GM19452 (cell line): Measurements from ENCODE around the gene SLC9A9.

ENCODE experiments used
- ATAC-seq: cut with Tn5 transposase; IDR thresholded peaks from one replicate; pipeline ENCODE4 v1.9.1; 2021; ENCODE audit not compliant: unreplicated experiment

Gene SLC9A9

GRCh38 chr3:143653935-143654334 lies 194.3 kb downstream of the SLC9A9 start:
- ATAC-seq, result no peak

GRCh38 chr3:143653493-143653892 lies 194.8 kb downstream of the SLC9A9 start:
- no peak for ATAC-seq

GRCh38 chr3:143652118-143652517 lies 196.2 kb downstream of the SLC9A9 start:
- ATAC-seq, result no peak

- ATAC-seq, result no peak
Observed at GRCh38 chr3:143650827-143651226, 197.4 kb downstream of the SLC9A9 start.

DNA sequence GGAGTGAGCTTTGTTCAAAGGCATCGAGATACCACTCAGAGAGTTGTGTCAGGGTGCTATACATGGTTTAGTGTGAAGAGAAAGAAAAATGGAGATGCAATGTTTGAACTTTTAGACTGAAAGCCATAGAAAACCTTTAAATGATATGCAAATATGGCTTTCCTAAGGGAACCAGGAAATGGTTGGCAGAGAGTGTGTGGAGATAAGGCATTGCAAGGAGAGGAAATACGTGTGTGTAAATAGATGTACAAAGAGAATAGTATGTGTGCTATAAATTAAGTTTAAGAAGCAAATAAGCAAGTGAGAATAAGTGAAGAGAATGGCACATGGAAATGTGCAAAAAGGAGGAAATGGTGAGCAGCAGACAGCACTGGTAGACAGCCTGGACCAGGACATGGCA lies 198.1 kb downstream of the SLC9A9 start:
- ATAC-seq, result no peak

DNA sequence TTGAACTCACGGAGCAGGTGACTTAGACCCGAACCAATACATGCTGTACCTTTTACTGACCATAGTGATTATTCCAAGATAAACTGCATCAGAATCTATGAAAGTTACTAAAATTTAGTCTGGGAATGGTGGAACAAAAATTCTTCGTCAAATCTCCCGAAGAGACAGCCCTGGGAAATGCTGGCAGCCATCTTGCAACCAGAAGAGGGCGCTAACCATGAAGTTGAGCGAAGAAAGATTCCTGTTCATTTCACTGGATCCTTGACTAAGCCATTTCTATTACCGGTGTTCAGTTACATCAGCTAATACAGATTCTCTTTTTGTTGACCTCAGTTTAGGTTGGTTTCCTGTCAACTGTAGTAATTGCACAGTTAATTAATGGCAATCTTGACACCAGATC lies 199.6 kb downstream of the SLC9A9 start:
- ATAC-seq, result no peak

DNA sequence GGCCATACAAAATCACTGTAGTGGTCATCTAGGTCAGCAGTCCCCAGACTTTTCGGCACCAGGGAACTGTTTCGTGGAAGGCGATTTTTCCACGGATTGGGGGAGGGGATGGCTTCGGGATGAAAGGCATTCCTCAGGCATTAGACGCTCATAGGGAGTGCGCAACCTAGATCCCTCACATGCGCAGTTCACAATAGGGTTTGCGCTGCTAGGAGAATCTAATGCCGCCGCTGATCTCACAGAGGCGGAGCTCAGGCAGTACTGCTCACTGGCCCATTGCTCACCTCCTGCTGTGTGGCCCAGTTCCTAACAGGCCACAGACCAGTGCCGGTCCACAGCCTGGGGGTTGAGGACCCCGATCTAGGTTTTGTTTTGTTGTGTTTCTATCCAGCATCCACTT lies 200.1 kb downstream of the SLC9A9 start:
- ATAC-seq, result no peak

DNA sequence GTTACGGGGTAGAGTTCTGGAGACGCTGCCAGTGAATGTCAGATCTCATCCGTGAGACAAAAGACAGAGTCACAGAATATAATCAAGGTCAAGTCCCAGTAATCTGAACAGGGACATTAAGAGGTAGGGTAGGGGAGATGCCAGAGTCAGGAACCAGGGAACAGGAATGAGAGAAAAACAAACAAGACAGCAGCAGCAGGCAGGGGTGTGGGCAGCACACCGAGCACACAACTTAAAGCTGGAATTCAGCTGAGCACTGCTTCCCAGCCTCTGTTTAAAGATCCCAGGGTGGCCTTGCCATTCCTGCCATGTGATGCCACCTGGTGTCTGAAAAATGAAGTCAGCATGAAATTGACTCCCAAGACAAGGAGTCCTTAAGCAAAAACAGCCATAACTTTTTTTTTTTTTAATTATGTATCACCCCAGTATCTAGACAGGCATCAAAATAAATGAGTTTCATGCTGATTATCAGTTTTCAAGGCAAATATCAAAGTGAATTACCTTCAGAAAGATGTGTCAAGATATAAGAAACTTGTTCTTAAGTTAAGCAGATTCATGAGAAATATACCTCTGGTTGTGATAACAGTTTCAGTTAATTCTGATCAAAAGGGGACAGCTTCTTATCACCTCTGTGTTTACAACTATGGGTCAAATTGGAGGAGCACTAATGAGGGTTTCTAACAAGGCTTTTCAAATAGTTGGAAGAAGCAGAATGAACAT lies 203.7 kb downstream of the SLC9A9 start:
- no peak for ATAC-seq

DNA sequence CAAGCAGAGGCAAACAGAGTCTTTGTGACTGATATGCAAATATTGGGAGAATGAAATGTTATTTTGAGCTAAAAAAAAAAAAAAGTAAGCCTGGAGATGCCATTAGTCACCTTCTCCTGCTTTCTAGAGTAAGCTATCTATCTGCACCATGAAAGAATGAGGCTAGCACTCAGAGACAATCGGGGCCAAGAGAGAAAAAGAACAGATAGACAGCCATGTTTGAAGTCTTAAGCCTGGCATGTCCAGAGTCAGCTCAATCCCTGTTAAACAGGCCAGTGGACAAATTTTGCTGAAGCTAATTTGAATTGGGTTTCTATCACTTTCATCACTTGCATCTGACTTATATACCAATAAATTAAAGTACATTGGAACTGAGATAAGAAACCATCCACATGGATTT lies 204.4 kb downstream of the SLC9A9 start:
- ATAC-seq, result no peak

DNA sequence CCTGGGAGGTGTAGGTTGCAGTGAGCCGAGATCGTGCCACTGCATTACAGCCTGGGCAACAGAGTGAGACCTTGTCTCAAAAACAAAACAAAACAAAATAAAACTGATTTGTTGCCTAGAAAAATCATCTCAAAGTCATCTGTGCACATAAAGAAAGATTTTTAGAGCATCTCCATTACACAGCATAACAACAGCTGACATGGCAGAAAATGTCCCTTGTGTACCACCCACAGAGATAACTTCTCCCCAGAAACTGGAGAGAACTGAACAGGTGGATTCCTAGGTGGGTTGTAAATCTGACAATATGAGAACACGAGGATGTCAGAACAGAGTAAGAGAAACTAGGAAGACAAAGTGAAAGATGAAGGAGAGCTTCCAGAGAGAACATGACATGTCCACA lies 207.5 kb downstream of the SLC9A9 start:
- ATAC-seq, result no peak

DNA sequence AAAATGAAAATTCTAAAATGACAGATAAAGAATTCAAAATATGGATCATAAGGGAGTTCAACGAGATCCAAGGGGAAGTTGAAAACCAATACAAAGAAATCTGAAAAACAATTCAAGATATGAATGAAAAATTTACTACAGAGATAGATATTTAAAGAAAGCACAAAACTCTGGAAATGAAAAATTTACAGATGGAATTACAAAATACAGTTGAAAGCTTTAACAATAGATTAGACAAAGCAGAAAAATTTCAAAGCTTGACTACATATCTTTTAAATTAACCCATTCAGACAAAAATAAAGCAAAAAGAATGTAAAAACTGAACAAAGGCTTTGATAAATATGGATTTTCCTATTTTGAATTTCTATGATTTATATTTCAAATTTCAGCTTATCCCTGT lies 211.1 kb downstream of the SLC9A9 start:
- no peak for ATAC-seq

- no peak for ATAC-seq
Observed at GRCh38 chr3:143634991-143635390, 213.3 kb downstream of the SLC9A9 start.

- ATAC-seq, result no peak
Observed at GRCh38 chr3:143634427-143634826, 213.8 kb downstream of the SLC9A9 start.

GRCh38 chr3:143633816-143634215 lies 214.5 kb downstream of the SLC9A9 start:
- ATAC-seq, result no peak

DNA sequence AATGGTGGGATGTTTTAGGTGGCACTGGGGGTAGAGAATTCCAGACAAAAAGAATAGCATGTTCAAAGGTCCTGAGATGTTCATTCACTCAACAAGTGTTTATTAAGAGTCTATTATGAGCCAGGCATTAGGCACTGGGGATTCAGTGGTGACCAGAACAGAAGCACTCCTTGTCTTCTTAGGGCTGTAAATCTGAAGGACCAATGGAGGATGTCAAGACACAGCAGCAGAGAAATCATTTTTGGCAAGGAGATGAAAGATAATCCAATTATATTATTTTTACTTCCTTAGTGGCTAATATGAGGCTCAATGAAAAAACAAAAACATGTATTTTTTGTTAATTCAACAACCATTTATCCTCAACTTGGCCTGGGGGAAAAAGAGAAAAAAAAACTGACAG lies 218.5 kb downstream of the SLC9A9 start:
- no peak for ATAC-seq

DNA sequence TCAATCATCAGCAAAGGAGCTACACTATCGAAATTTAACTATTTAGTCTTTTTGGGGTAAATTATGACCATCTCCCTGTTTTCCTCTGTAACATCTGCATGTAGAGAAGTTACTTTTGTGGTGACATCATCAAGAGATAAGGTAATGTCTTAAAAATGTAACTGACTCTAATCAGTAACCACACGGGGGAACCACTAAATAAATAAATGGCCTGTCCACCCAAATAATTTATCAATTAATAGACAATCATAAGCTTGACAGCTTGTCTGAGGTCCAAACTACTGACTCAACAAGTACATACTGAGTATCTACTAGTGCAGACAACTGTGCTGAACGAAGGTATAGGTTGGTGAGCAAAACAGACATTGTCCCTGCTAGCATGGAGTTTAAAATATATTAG lies 219.3 kb downstream of the SLC9A9 start:
- ATAC-seq, result no peak

DNA sequence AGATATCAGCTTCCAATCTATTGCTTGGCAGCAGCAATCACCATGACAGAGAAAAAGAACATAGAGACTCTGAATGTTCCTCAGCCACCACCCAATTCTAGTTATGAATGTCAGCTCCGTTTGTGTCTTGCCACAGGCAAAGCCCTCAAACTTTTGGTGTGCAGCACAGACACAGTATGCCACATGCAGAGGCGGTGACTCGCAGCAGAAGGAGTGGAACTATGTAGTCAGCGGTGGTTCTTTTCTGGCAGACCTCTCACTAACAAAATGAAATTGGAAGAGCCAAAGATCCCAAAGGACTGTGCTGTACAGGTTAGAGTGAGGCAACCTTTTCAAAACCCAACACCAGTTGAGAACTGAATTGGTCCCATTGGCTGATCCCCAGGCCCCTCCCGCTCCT lies 220.9 kb downstream of the SLC9A9 start:
- ATAC-seq, result no peak

GRCh38 chr3:143619231-143619630 lies 229.0 kb downstream of the SLC9A9 start:
- no peak for ATAC-seq

- no peak for ATAC-seq
Observed at GRCh38 chr3:143617050-143617449, 231.2 kb downstream of the SLC9A9 start.

GRCh38 chr3:143613226-143613625 lies 235.0 kb downstream of the SLC9A9 start:
- ATAC-seq, result no peak

DNA sequence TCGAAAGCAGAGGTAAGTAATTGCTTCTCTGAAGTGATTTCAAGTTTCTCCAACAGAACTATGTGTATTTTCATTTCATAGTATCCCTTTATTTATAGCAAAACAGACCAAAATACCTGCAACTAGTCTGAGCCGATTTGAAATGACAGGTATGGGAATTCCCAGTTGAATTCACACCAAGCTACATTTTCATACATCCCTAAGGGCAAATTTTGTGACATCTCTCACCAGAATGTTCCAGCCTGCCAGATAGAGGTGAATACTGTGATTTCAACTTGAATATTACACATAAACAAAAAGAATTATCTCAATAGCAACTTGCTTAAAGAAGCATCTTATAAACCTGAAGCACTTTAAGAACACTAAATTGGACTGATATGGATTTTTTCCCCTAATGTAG lies 235.7 kb downstream of the SLC9A9 start:
- no peak for ATAC-seq

DNA sequence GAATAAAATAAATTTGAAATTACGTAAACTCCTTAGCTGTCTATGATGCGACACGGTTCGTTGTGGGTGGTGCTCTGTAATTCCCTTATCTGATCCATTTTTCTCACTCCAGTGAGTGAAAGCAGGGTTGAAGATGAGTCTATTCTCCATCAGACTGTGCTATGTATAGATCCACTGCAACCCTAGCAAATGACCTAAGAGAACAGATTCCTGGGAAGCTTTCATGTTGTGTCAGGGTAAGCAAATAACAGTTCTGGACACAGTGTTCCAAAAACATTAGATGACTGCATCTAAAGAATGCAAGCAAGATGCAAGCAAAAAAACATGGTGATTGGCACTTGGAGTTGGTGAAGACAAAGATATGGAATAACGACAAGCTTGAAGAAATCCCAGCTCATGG lies 239.3 kb downstream of the SLC9A9 start:
- no peak for ATAC-seq

DNA sequence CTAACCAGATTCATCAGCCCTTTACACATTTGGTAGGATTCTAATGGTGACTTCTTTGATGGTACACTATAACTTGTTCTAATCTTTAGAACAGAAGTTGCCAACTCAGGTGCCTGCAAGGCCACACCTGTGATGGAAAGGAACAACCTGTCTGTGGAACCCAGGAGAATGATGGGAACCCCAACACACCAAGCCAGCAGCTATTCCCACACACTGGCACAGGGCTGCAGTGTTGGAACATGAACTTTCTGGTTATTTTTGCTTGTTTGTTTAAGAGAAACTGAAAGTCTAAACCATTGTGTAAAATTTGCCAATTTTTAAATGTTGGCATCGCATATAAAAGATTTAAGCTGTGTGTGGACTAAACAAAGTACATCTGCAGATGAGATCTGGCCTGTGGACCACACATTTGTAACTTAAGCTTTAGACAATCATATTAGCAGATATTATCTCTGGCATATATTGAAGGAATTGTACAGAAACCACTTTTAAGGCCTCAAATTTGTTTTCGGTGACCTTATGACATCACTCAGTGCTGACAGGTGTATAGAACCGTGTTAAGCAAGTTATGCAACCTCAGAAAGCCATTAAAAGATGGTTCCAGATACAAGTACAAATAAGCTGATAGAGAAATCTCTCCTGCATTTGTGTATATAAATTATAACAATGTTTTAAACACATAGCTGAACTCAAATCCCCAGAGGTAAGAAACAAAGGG lies 242.9 kb downstream of the SLC9A9 start:
- peak; percentile 16 for ATAC-seq
